Parathyroid adenoma (tissue), 2 donors: ENCODE measurements around the gene CTSC.

Experiments used
- H2AFZ ChIP-seq: fragments of 300-600 bp; sonication (generic); one replicate; pipeline ENCODE4 v1.7.0; 2017; ENCODE audit warnings: antibody characterized with exemption, mild to moderate bottlenecking
- H3K27ac ChIP-seq: fragments of 300-600 bp; sonication (generic); one replicate; pipeline ENCODE4 v1.7.0; 2017
- H3K27me3 ChIP-seq: fragments of 300-600 bp; sonication (generic); one replicate; pipeline ENCODE4 v1.7.0; 2017; ENCODE audit warnings: low read length; ENCODE audit not compliant: control insufficient read depth, insufficient read depth
- H3K36me3 ChIP-seq: fragments of 300-600 bp; sonication (generic); one replicate; pipeline ENCODE4 v1.7.0; 2017; ENCODE audit warnings: low read length; ENCODE audit not compliant: control insufficient read depth, insufficient read depth
- H3K4me1 ChIP-seq: fragments of 300-600 bp; sonication (generic); one replicate; pipeline ENCODE4 v1.7.0; 2017; ENCODE audit warnings: control low read depth
- H3K4me2 ChIP-seq: fragments of 300-600 bp; sonication (generic); one replicate; pipeline ENCODE4 v1.7.0; 2017; ENCODE audit warnings: low read length
- H3K4me3 ChIP-seq: fragments of 300-600 bp; sonication (generic); one replicate; pipeline ENCODE4 v1.7.0; 2017; ENCODE audit warnings: low read depth, low read length
- H3K79me2 ChIP-seq: fragments of 300-600 bp; sonication (generic); one replicate; pipeline ENCODE4 v1.7.0; 2017; ENCODE audit warnings: control low read depth
- H3K9ac ChIP-seq: fragments of 300-600 bp; sonication (generic); one replicate; pipeline ENCODE4 v1.7.0; 2017; ENCODE audit warnings: mild to moderate bottlenecking
- H3K9me3 ChIP-seq: fragments of 300-600 bp; sonication (generic); one replicate; pipeline ENCODE4 v1.7.0; 2017; ENCODE audit warnings: low read length; ENCODE audit not compliant: control insufficient read depth
- CTCF ChIP-seq: fragments of 300-600 bp; sonication (generic); IDR thresholded peaks from one replicate; pipeline ENCODE4 v1.7.0; 2017; ENCODE audit warnings: antibody characterized with exemption, mild to moderate bottlenecking
- donor health status: primary hyperparathyroidism.

Gene CTSC

GRCh38 chr11:88277349-88277915, 60.1 kb downstream of the CTSC start:
- TF ChIP-seq CTCF, result no peak
- H3K9ac ChIP-seq, result no peak overlapping the region
- H3K4me3 ChIP-seq, result no peak overlapping the region
- no peaks in the 10 kb centered on the region for H3K4me1 ChIP-seq
- H3K79me2 ChIP-seq, result no peaks in the 10 kb centered on the region
- H3K4me2 ChIP-seq, result no peak overlapping the region
- no peak overlapping the region for H2AFZ ChIP-seq
- H3K36me3 ChIP-seq, result no peaks in the 10 kb centered on the region
- no peaks in the 10 kb centered on the region for H3K27me3 ChIP-seq
- no peak overlapping the region for H3K27ac ChIP-seq
- H3K9me3 ChIP-seq, result no peaks in the 10 kb centered on the region

- H3K79me2 ChIP-seq, result no peaks in the 10 kb centered on the region
- no peak for TF ChIP-seq CTCF
- no peaks in the 10 kb centered on the region for H3K36me3 ChIP-seq
- H3K27me3 ChIP-seq, result no peaks in the 10 kb centered on the region
- no peaks in the 10 kb centered on the region for H3K4me1 ChIP-seq
- H3K27ac ChIP-seq, result no peak overlapping the region
- no peak overlapping the region for H3K4me3 ChIP-seq
- H2AFZ ChIP-seq, result no peak overlapping the region
- H3K9me3 ChIP-seq, result no peaks in the 10 kb centered on the region
- H3K9ac ChIP-seq, result no peak overlapping the region
- H3K4me2 ChIP-seq, result no peak overlapping the region
Observed at GRCh38 chr11:88275636-88276035, 61.9 kb downstream of the CTSC start.

DNA sequence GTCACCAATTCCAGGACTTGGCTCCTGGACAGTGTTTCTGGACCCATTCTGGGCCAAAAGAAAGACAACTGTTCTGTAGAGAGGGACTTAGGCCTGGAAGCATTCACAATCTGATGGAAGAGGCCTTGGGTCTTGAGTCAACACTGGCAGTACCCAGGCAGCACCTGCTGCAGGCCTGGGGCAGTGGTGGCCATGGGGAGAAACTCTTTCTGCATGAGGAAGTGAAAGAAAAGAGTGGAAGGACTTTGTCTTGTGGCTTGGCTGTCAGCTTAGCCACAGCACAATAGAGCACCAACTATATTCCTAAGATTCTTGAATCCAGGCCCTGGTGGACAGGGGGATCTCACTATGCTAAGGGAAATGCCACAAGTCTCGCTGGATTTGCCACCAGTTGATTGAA, 70.6 kb downstream of the CTSC start:
- Histone ChIP-seq H3K27ac (no peak overlapping the region), H3K4me3 (no peak overlapping the region)
- no peak for TF ChIP-seq CTCF

DNA sequence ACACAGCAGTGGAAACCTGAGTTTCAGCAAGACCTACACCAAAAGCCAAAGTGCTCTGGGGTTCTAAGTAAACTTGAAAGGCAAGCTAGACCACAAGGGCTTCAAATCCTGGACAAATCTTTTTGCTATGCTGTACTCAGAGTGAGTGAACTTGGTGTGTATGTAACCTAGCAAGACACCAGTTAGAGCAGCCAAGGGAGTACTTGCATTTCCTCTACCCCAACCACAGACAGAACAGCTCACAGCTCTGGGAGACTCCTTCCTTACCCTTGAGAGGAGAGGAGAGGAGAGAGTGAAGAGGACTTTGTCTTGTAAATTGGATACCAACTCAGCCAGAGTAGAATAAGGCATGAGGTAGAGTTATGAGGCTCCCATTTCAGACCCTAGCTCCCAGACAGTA, 71.4 kb downstream of the CTSC start:
- H3K27me3 ChIP-seq, result no peaks in the 10 kb centered on the region
- no peak overlapping the region for H3K27ac ChIP-seq
- H3K36me3 ChIP-seq, result no peaks in the 10 kb centered on the region
- no peak overlapping the region for H3K9ac ChIP-seq
- no peaks in the 10 kb centered on the region for H3K4me1 ChIP-seq
- H3K9me3 ChIP-seq, result no peaks in the 10 kb centered on the region
- H3K4me3 ChIP-seq, result no peak overlapping the region
- no peak overlapping the region for H3K4me2 ChIP-seq
- TF ChIP-seq CTCF, result no peak
- no peak overlapping the region for H2AFZ ChIP-seq
- H3K79me2 ChIP-seq, result no peaks in the 10 kb centered on the region

More for the DNA sequence above, 70.6 kb downstream of the CTSC start:
- no peaks in the 10 kb centered on the region for H3K79me2 ChIP-seq
- no peaks in the 10 kb centered on the region for H3K36me3 ChIP-seq
- H3K9ac ChIP-seq, result no peak overlapping the region
- no peaks in the 10 kb centered on the region for H3K27me3 ChIP-seq
- H2AFZ ChIP-seq, result no peak overlapping the region
- H3K4me2 ChIP-seq, result no peak overlapping the region
- no peaks in the 10 kb centered on the region for H3K9me3 ChIP-seq
- no peaks in the 10 kb centered on the region for H3K4me1 ChIP-seq

DNA sequence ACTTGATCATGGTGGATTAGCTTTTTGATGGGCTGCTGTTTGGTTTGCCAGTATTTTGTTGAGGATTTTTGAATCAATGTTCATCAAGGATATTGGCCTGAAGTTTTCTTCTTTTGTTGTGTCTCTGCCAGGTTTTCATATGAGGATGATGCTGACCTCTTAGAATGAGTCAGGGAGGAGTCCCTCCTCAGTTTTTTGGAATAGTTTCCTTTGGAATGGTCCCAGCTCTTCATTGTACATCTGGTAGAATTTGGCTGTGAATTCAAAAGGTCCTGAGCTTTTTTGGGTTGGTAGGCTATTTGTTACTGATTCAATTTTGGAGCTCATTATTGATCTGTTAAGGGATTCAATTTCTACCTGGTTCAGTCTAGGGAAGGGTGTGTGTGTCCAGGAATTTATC, 78.1 kb downstream of the CTSC start:
- no peak for TF ChIP-seq CTCF
- H3K4me2 ChIP-seq, result no peak overlapping the region
- no peaks in the 10 kb centered on the region for H3K36me3 ChIP-seq
- H3K79me2 ChIP-seq, result no peaks in the 10 kb centered on the region
- no peak overlapping the region for H2AFZ ChIP-seq
- H3K4me1 ChIP-seq, result no peaks in the 10 kb centered on the region
- no peak overlapping the region for H3K27ac ChIP-seq
- no peak overlapping the region for H3K4me3 ChIP-seq
- no peak overlapping the region for H3K9ac ChIP-seq
- H3K9me3 ChIP-seq, result no peaks in the 10 kb centered on the region
- H3K27me3 ChIP-seq, result no peaks in the 10 kb centered on the region
